Central memory CD4-positive, alpha-beta T cell (primary cell): ENCODE results near the gene LMO7.
"Not testable (repeated sequence)": the region's sequence is repeated elsewhere in the genome, so short reads cannot be mapped to it uniquely, and the experiment has no call there.

Experiments used
- DNase-seq: peaks from one replicate; pipeline ENCODE4 v3.0.0; 2022

LMO7 gene

DNA sequence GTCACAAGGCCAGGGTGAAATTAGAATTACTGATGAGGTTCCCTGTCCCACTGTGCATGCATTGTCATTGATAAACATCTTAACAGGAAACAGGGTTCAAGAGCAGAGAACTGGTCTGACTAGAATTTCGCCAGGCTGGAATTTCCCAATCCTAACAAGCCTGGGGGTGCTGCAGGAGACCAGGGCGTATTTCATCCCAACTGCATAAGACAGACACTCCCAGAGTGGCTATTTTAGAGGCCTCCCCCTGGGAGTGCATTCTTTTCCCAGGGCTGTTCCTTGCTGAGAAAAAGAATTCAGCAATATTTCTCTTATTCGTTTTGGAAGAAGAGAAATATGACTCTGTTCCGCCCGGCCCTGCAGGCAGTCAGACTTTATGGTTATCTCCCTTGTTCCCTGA is 144.0 kb downstream of the LMO7 start:
- not testable (repeated sequence) for DNase-seq

DNA sequence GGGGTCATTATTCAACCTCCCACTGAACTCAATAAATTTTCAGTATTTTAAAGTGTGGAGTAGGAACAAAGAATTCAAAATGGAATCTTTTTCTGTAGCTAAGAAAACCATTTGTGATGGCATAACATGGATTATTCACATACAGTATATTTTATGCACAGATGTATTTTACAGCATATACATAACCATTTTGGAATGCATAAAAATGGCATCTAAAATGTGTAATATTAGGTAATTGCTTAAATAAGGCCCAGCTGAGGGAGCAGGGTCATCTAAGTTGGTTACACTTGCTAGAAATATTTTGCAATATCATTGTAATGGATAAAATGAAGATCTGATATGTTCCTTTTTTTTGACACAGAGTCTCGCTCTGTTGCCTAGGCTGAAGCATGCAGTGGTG is 146.9 kb downstream of the LMO7 start:
- no peak for DNase-seq

DNA sequence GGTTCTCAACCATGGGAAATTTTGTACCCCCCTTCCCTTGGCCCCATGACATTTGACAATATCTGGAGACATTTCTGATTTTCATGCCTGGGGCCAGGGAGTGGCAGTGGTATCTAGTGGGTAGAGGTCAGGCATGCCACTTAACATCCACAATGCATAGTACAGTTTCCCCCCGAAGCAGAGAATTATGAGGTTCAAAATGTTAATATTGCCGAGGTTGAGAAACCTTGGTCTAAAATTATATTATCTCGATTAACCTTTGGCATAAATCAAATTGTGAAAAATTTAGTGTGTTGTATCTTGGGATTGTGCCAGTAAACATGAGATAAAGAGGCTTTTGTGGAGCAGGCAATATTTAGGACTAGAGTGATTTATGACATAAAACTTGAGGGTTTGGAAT is 147.9 kb downstream of the LMO7 start:
- DNase-seq: no peak

DNA sequence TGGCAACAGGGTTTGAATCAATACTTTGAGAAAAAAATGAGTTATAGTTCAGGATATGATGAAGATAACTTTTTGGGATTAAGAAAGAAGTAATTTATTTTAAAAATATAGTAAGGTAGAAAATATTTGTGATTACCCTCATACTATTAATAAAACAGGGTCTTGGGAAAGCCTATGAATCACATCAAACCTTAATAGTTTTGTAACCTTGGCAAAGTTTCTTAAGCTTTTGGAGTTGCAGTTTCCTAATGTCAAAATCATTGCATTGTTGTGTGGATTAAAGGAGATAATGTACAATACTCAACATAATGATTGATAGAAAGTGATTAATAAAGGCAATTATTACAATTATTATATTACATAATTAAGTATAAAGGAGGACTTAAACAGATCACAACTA is 149.0 kb downstream of the LMO7 start:
- DNase-seq: no peak

DNA sequence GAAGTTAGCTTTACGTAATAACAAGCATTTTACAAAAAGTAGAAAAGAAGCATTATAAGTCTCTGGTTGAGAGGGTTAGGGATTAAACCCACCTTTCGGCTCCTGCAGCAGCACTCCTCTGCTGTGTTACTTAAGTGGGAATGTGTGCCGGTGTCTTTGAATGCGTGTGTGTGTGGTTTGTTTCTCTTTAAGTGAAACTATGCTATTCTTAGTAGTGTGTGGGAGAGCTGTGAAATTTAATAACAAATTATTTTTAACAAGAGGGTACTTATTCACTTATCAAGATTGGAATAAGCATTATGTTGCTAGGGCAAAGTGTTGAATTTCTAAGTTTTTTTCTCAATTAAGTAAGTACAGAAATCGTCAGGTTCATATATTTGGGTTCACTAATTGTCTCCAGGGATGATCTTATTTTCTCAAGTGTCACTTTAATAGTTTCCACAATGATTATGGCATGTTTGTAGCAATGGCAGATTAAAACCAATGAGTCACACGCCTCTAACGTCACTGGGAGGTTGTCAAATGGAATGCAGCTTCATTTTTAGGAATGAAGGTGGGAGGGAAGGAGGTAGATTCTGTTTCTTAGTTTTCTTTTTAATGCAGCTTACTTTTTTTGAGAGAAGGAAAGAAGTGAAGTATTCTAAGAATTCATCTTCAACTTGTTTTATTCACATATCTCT is 151.3 kb downstream of the LMO7 start:
- no peak for DNase-seq

DNA sequence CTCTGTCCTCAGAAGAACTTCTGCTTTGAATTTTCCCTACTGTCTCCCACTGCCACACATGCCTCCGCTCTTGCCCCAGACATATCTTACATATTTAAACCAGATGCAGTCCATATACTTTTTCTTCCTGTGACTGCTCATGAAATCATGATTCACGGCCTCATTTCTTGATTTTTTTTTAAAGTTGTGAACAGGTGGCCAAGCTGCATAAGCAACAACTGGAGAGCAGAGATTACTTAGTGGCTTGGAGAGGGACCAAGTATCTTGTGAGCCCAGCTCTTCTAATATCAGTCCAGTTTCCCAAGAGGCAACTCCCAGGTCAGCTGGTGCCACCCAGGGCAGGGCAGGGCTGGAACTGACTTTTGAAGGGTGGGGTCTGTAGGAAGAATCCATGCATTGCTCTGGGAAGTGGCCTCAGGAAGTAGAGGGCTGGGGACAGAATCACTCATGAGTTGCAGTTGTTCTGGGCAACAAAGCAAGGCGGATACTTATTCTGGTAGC is 152.4 kb downstream of the LMO7 start:
- DNase-seq: no peak

DNA sequence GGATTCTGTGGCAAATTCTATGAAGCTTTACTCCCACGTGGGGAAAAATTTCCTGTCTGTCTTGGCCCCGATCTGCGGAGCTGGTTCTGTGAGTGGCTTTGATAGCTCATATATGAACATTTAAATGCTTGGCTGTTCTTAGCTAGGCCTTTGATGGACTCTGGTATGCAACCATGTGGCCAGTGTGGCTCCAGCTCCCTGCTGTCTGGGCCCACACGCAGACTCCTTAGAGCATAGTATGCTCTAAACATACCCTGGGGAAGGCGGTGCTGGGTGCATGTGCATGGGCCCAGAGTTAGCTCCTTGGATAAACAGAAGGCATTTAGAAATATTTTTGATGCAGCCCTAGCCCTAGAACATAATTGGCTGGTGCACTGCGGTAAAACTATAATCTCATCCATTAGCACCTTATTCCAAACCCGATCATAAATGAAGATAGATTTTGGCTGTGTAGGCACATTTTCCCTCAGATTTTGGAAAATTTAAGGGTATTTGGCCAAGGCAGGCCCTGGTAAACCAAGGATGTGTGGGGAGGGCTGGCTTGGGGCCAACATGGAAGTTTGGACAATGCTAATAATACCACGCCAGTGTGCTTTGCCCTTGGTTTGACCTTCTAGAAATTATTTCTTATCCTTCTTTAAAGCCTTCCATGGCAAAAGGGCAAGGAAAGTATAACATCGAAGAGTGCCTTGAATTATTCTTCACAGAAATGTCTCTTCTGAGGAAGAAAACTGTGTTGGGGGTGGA is 153.5 kb downstream of the LMO7 start:
- no peak for DNase-seq

DNA sequence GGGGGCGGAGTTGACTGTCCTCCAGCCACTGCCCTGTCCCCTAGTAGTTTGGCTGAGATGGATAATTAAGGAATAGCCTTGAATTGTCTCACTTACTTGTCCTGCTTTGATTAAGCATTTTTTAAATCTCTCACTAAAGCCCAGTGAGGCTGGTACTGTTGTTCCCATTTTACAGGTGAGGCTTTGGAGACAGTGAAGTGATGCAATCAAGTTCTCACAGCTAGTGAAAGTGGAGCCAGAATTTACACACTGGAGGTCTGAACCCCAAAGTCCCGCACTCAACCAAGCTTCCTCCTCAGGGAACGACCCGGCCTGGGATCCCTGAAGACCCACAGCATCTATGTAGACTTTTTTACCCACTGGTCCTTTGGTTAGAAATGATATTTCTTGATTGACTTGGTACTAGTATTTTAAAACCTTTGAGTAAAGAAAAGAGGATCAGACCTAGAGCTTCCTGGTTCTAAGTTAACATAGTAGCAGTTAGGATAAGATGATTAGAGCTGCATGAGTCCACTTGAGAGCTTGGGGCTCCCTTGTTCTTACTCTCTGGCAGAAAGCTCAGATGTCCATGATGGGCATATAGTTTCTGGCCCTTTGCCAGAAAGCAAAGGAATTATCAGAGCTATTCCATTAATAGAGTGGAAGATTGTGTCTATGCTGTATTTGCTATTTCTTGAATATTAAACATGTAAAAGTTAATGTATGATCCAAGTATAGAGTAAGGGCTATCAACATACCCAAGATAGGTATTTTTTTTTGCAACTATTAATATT is 154.3 kb downstream of the LMO7 start:
- DNase-seq: no peak

DNA sequence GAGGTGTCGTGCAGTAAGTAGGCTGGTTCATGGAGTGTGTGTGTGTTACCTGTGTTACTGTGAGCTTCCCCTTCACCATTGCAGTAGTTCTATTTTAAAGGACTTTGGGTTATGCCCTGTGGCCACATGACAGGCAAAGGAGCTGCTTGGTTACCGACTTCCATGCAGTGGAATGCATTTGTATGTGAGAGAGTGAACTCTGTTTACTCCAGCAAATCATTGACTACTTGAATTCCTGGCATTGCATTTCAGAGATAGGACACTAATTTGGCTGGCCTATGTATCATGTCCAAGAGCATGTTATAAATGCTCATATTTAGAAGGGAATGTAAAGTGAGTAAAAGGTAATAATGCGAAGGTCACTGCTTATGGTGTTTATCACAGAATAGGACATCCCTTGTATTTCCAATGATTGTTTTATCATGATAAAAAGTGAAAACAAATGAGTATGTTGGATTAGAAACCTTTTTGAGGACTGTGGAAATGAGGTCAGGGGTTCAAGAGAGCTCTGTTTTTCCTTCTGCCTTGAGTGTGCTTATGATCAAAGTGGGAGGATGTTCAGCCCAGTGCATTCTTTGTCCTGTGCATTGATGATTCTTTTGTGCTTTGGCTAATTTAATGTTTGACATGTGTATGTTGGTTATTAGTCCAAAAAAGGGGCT is 156.5 kb downstream of the LMO7 start:
- no peak for DNase-seq

DNA sequence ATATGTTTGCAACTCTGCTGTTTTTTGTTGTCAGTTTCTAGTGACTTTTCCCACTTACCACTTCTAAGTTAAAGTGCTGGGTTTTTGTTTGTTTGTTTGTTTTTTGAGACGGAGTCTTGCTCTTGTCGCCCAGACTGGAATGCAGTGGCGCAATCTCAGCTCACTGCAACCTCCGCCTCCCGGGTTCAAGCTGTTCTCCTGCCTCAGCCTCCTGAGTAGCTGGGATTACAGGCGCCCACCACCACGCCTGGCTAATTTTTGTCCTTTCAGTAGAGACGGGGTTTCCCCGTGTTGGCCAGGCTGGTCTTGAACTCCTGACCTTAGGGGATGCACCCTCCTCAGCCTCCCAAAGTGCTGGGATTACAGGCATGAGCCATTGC is 157.0 kb downstream of the LMO7 start:
- not testable (repeated sequence) for DNase-seq

DNA sequence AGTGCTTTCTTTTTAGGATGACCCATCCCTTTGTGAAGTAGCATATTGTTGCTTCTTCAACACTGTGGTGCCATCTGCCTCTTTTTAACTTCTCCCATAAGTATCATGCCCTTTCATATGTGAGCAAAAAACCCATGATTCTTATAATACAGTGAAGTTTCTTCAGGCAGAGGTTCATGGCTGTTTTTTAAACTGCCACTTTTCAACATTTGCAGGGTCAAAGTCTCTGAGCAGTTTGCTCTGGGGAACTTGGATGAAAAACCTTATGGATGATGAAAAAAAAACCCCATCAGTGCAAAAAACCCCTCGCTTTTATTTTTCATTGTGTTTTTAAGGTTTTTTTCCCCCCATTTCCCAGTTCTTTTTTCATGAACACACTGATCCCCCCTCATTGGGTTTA is 158.5 kb downstream of the LMO7 start:
- no peak for DNase-seq

DNA sequence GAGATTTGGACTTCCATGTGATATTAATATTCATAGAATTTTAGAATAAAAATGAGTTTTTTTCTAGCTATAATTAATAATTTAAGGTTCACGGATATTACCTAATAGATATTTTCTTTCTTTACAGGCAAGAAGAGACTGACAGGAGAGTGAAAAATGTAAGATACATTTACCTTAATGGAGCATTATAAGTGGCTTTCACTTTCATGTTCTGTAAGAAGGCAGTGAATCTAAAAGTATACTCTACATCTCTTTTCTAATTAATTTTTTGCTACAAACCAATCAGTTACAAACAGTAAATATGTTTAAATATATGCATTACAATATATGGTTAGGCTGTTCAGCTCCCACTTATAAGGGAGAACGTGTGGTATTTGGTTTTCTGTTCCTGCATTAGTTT is 159.1 kb downstream of the LMO7 start:
- DNase-seq: no peak

DNA sequence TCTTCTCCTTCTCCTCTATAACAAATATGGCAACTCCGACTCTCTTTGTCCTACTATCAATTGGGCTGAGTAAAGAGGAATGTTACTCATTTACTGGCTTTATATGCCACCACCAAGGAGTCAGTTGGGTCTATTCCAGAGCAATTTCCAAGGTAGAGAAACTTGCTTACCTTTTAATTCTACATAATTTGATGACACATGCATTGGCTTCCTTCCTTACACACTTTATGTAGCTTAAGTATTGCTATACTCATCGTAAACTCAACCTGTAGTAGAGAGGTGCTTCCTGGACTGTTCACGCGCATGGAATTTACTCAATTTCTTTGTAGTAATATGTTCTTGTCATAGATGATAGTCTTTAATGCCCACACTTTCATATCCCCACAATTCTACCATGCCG is 160.7 kb downstream of the LMO7 start:
- DNase-seq: no peak

DNA sequence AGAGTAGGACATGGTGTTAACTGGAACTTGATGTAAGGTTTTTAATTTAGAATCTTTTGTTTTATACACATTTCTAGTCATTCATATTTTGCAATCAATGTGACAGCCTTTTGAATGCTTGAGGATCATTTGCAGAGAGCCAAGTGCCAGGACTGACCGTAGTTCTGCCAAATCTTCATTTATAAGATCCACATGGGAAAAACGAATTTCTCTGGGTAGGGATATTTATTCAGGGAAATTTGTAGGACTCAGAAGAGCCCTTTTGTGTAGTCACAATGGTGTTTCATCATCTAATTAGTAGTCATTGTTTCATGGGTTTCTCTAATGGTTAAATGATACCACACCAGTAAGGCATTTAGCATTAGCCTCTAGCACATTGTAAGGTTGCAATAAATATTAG is 161.1 kb downstream of the LMO7 start:
- DNase-seq: no peak

DNA sequence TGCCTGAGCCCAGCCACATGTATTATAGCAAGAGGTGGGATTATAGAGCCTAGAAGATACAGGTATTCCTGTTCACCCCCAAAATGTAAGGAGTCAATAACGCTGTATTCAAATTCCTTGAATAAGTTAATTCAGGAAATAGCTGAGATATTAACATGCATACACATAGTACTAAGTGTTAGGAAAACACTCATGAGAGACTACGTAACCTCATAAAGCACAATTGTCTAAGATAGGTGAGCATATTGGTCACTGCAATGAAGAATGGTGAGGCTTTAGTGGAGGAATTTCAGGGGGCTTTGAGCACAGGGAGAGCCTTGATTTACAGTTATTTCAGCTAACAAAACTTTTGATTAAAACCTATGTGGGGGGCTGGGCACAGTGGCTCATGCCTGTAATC is 161.6 kb downstream of the LMO7 start:
- no peak for DNase-seq

DNA sequence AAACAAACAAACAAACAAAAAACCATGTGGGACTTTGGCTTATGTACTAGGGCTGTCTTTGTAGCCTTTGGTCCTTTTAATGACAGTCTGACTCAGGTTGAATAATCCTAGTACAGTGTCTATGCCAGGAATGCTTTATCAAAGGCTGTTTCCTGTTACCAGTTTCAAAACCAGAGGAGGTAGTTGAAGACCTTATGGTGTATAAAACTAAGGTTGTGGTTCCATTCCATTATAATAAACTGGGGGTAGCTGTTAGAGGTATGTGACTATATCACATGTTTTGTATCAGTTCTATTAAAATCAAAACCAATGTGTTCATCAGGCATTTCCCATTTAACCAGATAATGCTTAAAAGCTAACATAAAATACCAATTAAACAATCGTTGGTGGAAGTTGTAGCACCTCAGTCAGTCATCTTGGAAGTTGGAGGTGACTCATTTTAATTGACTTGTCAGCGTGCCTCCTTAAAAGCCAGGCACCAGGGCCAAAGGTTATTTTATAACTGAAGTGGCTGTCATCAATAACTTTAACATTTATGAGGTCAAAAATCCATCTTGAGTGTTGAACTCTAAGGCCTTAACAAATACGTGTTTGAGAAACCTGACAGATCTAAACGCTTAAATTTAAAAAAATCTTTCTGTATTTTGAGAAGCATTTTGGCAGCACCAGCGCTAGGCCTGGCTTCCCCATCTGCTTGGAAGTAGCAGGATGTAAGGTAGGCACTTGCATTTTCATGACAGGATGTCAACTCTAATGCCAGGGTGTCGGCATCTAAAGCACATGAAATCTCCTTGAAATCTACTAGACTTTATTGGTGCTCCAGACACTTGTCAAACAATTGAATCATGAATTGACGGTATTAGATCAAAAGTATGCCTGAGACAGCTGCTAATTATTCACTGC is 162.5 kb downstream of the LMO7 start:
- no peak for DNase-seq

DNA sequence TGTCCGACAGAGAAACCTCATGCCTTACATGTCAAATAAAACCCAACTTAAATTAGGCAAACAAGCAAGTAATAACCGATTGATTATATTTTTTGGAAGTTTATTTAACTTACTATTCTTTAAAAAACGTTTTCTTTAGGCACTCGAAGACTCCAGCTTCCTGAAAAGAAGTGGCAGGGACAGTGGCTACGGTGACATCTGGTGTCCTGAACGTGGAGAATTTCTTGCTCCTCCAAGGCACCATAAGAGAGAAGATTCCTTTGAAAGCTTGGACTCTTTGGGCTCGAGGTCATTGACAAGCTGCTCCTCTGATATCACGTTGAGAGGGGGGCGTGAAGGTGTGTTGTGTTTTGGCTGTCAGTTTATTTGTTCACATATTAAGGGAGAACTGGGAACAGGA is 164.4 kb downstream of the LMO7 start:
- DNase-seq: no peak

DNA sequence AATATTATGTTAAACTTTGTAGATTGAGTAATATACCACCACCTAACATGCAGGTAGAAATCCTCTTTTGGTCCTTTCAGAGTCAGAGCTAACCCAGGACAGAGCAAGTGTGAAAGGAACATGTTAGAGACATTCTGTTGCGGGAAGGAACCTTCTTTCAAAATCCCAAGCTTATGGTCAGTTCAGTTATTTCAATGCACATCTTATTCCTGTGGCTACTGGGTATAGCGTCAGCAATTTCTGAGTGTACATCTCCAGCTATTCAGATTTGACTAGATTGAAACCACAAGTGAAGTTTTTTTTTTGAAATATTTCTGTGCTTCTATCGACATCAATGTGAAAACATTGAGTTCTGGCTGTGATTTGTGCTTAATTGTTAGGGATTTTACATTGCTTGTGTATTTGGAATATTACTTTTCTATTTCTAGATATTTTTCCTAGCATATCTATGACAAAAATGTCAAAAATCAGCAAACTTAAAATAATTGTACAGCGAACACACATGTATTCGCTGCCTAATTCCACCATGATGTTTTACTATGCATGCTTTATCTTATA is 165.3 kb downstream of the LMO7 start:
- DNase-seq: no peak

DNA sequence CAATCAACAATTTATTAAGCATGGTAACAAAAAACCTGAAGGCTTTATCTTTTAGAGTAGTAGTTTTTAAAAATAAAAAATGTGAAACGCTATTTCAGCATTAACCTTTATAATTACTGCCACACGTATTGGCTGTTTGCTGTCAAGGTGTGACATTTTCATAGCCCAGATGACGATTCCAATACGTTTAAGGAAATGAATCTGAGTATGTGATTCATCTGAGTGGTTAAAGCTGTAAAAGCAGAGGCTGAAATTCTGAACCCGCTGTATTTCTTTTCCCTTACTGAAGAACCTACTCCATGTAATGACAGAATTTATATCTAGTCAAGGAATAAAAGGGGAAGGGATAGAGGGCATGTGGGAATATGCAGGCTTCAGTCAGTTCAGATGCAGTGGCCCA is 166.0 kb downstream of the LMO7 start:
- DNase-seq: no peak

DNA sequence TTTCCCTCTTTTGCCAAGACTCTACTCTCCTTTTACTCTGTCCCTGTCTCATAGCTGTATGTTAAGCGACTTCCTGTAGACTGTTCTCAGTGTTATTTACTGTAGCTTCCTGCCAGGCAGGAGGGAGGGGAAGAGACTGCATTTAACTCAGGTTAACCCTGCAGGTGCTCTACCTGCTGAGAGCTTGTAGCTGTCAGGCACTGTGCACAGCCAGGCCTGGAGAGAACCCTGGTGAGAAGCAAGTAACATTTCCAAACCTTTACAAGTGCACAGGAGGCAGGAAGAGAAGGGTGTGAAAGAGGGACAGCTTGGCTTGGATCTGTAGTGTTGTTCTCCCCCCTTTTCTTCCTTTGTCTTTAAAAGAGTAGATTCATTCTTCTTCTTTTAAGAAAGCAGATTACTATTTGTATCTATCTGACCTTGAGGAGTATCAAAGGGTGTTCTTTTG is 167.1 kb downstream of the LMO7 start:
- DNase-seq: peak; percentile 28

DNA sequence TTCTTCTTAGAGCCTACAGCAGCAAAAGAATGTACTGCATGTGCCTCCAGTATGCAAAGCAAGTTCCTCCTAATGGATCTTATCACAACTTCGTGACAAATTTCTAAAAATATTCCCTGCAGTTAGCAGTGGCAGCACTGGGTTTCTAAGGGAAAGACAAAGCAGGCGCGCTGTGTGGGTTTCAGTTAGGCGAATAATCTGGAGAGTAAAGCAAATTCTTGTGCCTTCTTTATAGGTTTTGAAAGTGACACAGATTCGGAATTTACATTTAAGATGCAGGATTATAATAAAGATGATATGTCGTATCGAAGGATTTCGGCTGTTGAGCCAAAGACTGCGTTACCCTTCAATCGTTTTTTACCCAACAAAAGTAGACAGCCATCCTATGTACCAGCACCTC is 167.9 kb downstream of the LMO7 start:
- no peak for DNase-seq

DNA sequence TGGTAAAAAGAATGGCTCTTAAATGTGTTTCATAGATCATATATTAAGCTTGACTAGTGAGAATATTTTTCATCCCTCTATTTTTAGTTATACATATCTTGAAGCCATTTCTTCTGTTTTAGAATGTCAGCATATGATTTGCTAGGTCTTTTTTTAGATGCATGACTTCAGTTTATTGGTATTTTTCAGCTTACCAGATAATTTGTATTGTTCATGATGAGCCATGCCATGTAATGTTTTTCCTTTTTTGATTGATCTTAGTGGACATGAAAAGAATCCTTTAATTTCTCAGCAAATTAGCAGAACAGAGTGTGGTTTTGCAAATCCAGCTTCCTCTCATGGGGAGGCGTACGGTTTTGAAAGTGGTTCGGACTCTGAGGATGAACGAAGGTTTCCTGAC is 168.5 kb downstream of the LMO7 start:
- no peak for DNase-seq
